Kasumi-1 (cell line): ENCODE measurements around the gene UTP18.
"Not testable (repeated sequence)": the region's sequence is repeated elsewhere in the genome, so short reads cannot be mapped to it uniquely, and the experiment has no call there.

Experiments
- DNase-seq, 2 experiments: peaks; one replicate each; lab custom pipeline; 2025; lab: John Stamatoyannopoulos, UW

The UTP18 gene

GRCh38 chr17:51258756-51259563, 1.4 kb upstream of the UTP18 start:
- peak; percentile 41 to 60 for DNase-seq

- peak; percentile 99 for DNase-seq
Measured at GRCh38 chr17:51259564-51260236, 646 bp upstream of the UTP18 start, which contains the start of gene MBTD1. Gene MBTD1 (minus strand): TSS chr17:51260049. CDS start chr17:51225161, 34,888 bp downstream.

GRCh38 chr17:51261024-51261963, 948 bp downstream of the UTP18 start:
- peak; percentile 68 for DNase-seq

- DNase-seq = no peak
Measured at GRCh38 chr17:51263006-51263405, 2.7 kb downstream of the UTP18 start.

GRCh38 chr17:51264466-51264865, 4.1 kb downstream of the UTP18 start:
- DNase-seq = not testable (repeated sequence)

- DNase-seq = no peak
Measured at GRCh38 chr17:51269991-51270390, 9.6 kb downstream of the UTP18 start.

- peak; percentile 47 to 68 for DNase-seq
Measured at GRCh38 chr17:51270636-51271035, 10.3 kb downstream of the UTP18 start.

GRCh38 chr17:51272812-51273211, 12.5 kb downstream of the UTP18 start:
- DNase-seq = no peak

- DNase-seq = no peak
Measured at GRCh38 chr17:51275381-51275780, 15.0 kb downstream of the UTP18 start.

- DNase-seq = no peak
Measured at GRCh38 chr17:51279183-51279582, 18.8 kb downstream of the UTP18 start.

- DNase-seq = no peak
Measured at GRCh38 chr17:51287412-51287811, 27.1 kb downstream of the UTP18 start.

GRCh38 chr17:51289696-51290111, 29.4 kb downstream of the UTP18 start:
- no peak for DNase-seq

GRCh38 chr17:51294338-51294737, 34.0 kb downstream of the UTP18 start:
- not testable (repeated sequence) for DNase-seq

GRCh38 chr17:51298508-51299371, 38.4 kb downstream of the UTP18 start:
- peak; percentile 78 to 86 for DNase-seq

- no peak for DNase-seq
Measured at GRCh38 chr17:51299859-51300258, 39.5 kb downstream of the UTP18 start.

- DNase-seq = no peak
Measured at GRCh38 chr17:51305182-51305581, 44.8 kb downstream of the UTP18 start.

GRCh38 chr17:51312003-51312402, 51.7 kb downstream of the UTP18 start:
- not testable (repeated sequence) for DNase-seq

- DNase-seq = peak; percentile 73 to 88
Measured at GRCh38 chr17:51319186-51319585, 58.8 kb downstream of the UTP18 start.

- DNase-seq = peak; percentile 88 to 90
Measured at GRCh38 chr17:51322390-51323029, 62.2 kb downstream of the UTP18 start.

- DNase-seq = no peak
Measured at GRCh38 chr17:51325471-51325870, 65.1 kb downstream of the UTP18 start.
